HT-29 (cell line): ENCODE results near the gene WNK1. TPM values are rescaled to one million over a fixed set of nuclear protein-coding genes. Genes with fewer than 3 reads are reported as not detected.
"Not testable (repeated sequence)": the region's sequence is repeated elsewhere in the genome, so short reads cannot be mapped to it uniquely, and the experiment has no call there.

Experiments used
- DNase-seq: peaks from one replicate; pipeline ENCODE4 v3.0.0-alpha.2; 2015; ENCODE audit warnings: low spot score
- total RNA-seq: library from RNA; depleted of rRNA; stranded (reverse); fragments of >200 nt; shearing (Covaris generic); gene quantifications from 2 replicates; pipeline ENCODE4 v1.2.3, GENCODE V29; 2014

WNK1 gene
- total RNA-seq, 1 experiment from 2014 or later: 89.6 TPM

DNA sequence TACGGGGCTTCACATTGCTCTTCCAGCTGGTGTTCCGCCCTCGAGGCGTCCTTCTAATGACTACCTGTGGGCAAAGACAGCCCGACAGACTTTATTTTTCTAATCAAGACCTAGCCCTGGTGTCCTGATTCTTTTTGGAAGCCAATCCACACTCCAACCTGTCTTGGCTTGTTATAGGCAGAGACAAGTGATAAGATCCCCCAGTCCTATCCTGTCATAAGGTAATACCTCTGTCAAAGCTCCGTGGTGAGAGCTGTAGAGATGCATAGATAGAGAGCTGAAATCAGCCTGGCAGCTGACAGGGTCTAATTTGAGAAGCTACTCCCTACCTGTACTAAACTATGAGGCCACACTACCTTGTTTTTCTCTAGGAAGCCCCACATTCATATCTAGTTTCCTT, 11.5 kb upstream of the WNK1 start:
- DNase-seq: no peak

DNA sequence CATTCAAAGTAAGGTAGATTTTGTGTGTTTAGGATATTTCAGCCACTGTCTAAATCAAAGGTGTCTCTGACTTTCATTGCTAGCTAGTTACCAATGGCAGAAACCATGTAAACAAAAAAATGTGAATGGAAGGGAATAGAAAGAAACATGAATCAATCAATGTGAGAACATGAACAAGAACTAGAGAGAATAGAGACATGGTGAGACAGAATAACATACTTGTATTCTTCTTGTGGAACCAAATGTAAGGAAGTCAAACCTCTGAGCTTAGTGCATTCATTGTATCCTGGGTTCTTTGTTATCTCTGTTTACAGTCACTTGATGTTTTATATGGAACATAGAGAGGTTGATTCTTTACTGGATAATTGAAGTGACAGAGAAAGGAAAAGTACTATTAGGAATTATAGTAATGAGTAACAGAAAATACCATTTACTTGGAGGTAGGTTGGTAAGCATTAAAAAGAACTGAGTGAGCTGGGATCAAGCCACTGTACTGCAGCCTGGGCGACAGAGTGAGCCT, 2.6 kb upstream of the WNK1 start:
- DNase-seq: peak; percentile 2

DNA sequence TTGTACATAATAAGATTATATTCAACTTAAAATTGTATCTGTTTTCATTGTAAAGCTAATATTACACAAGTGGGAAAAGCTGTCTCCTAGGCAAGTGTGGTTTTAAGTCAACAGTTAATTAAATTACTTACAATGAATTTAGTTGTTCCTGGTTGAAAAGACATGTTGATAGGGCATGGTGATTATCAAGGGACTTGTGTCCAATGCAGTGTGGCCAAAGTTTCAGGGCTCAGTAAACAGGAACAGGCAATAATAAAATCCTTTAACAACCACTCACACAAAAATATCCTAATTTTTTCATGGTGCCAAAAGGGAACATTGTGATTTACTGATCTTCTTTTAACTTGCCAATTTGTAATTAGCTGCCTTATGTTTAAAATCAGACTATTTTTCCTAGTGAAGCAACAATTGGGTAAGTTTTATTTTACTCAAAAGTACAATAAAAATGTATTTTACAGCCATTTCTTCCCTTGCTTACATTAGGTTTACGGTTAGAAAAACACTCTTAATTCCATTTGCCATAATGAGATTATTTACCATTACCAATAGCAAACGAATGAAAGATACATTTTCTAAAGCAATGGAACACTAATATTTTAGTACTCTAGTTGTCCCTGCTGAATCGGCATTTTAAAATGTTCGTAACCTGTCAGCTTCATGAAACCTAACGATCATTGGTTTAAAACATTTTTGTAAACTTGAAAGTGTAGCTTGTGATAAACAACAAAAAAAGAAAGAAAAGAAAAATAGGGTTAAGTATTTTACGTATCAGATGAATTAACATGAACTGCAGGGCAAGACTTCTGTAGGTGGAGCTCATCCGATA, 1.8 kb upstream of the WNK1 start:
- peak; percentile 17 for DNase-seq

DNA sequence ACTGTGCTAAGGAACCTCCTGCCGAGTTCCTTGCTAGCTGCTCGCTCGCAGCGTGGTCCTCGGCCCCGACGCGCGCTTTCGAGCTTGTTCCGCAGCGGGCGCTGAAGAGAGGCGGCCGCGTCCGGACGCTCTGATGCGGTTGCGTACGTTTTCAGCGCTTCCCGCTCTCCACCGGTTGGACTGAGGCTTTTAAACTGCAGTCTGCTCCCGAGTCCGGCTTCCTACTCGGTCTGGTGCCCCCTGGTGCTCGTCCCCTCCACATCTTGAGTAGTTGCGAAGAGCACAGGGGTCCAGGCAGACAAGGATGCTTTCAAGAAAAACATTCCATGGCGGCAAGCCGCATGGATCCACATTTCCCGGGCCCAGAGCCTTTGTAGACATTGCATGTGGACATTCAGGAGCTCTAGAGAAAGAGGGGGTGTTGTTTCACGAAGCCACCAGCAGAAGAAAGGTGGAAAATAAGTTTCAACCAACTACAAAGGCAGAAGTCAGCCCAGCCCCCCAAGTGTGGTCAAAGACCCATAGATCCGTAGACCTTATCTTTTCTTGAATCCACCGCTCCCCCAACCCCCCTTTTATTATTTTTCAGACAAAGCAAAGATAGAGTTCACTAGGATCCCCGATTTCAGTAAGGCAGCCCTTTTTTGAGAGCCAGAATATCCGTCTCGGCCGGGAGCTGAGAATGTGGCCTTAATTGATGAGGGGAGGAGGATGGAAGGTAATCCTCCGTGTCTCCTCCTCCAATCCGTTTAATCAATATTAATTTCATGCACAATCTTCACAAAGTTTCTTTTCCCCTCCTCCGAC, 984 bp upstream of the WNK1 start:
- DNase-seq: peak; percentile 97

DNA sequence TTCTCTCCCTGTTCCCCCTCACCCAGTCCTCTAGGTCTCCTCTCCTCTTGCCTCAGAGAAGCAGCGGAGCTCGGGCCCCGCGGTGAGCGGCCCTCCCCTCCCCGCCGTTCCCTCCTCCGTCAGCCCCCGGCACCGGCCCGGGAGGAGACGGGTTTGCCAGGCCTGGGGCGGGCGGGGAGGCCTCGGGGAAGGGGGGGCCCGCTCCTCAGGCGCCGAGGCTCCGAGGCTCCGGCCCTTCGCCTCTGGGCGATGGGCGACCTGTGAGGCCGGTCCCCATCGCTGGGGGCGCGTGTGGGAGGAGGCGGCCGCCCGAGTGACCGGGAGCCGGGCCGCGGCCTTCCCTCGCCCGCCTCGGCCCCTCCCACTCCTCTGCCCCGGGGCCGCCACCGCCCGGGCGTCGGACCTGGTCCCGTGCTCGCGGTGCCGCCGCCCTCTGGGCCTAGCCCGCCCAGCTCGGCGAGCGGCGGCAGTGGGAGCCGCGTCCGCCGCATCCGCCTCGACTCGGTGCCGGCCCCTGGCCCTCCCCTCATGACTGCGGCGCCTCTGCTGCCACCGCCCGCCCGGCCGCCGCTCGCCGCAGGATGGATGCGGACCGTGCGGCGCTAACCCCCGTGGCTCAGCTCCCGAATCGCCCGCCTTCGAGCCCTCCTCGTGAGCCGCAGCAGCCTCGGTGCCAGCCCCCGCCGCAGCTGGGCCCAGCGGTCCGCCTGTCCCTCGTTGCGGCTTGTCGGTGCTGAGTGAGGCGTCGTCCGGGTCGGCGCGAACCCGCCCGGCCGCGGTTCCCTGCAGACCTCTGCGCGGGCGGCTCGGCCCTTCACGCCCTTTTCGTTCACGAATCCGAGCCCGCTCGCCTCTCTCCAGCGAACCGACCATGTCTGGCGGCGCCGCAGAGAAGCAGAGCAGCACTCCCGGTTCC, 574 bp downstream of the WNK1 start:
- peak; percentile 58 for DNase-seq

DNA sequence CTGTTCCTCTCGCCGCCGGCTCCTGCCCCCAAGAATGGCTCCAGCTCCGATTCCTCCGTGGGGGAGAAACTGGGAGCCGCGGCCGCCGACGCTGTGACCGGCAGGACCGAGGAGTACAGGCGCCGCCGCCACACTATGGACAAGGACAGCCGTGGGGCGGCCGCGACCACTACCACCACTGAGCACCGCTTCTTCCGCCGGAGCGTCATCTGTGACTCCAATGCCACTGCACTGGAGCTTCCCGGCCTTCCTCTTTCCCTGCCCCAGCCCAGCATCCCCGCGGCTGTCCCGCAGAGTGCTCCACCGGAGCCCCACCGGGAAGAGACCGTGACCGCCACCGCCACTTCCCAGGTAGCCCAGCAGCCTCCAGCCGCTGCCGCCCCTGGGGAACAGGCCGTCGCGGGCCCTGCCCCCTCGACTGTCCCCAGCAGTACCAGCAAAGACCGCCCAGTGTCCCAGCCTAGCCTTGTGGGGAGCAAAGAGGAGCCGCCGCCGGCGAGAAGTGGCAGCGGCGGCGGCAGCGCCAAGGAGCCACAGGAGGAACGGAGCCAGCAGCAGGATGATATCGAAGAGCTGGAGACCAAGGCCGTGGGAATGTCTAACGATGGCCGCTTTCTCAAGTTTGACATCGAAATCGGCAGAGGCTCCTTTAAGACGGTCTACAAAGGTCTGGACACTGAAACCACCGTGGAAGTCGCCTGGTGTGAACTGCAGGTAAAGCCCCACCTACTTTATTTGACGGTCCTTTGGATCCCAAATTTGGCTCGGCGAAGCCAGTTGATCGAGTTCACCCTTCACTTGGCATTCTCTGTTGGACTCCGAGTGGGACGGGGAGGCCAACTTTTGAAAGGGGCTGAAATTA, 1.5 kb downstream of the WNK1 start:
- peak; percentile 51 for DNase-seq

DNA sequence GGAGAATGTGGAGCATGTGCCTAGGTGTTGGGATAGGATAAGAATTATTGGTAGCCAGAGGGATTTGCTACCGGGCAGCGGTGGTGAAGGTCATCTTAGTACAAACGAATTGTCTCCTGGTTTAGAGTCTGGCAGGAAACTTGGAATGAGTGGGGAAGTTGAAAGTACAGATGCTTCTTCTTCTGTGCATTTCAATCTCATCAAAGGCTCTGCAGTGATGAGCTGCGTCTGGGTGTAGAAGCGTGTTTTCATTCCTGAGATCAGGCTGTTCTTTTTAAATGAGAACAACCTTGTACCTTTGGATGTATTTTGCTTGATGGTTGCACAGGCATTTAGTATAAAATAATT, 2.1 kb downstream of the WNK1 start:
- DNase-seq: no peak

DNA sequence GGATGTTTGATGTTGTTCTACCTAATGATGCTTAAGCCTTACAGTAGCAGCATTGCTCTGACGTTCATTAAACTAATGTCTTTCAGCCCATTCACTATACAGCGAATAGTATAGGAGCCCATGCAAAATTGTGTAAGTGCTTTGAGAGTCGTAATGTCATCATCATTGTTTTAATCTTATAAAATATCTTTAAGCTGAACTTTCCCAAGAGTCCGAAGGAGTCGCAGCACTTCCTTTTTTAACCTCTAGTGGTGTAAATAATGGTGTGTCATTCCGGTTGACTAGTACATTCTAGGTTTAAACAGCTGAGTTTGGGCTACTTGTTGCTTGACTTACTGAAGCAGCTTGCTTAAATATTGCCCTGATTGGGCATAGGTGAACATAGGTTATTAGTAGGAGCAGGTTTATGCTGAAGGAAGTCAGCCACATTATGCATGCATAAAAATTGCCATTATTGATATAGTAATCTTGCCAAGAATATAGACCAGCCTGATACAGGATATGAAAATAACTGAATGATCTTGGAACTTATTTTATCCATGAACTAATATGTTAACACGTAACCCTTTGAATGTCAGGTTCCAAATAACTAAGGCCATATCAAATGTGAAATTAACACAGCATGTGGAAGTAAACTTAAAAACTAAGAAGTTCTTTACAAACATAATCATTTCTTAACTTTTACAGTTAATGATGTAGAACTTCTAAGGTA, 2.6 kb downstream of the WNK1 start:
- DNase-seq: peak; percentile 65

DNA sequence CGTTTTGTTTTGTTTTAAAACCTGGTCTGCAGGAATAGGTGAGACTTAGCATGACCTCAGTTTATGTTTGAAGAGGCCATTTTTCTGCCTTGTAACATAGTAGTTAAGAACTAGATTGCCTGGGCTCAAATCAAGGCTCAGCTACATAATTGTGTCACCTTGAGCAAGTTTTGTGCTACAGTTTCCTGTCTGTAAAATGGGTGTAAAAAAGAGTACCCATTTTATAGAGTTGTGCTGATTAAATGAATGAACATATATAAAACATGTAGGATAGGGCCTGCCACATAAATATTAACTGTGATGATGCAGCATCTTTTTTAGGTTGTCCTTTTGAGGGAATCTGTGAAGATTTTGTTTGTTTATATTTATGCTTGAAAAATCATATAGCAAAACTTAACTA, 7.2 kb downstream of the WNK1 start:
- no peak for DNase-seq

DNA sequence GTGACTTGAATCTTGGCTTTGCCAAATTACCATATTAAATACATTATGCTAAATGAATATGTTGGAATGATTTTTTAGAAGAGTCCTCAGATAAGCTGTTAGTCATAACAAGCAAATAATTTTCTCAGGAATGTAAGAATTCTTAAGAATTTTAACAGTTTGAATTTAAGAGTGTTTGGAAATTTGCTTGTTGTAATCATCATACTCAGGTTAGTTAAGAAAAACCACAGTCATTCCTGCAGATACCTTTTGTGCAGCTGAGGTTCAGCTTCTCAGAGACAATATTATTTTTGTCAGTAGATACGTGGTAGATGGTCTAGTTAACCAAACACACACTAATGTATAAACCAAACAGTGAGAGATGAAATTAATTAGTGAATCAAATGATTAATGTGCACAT, 8.9 kb downstream of the WNK1 start:
- DNase-seq: no peak

DNA sequence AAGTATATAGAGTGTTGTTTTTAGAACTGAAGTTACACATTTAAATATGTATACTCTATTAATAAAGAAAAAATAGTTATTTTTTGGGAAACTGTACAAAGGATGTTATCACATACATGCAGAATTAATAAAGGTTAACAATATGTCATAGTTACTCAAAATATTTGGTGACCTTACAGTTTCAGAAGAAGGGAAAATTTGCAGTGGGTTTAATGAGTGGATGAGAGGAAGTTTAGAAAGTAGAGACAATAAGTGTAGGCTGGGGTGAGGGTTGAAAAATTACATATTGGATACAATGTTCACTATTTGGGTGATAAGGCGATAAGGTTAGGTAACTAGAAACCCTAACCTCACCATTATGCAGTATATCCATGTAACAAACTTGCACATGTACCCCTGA, 13.5 kb downstream of the WNK1 start:
- DNase-seq: no peak

DNA sequence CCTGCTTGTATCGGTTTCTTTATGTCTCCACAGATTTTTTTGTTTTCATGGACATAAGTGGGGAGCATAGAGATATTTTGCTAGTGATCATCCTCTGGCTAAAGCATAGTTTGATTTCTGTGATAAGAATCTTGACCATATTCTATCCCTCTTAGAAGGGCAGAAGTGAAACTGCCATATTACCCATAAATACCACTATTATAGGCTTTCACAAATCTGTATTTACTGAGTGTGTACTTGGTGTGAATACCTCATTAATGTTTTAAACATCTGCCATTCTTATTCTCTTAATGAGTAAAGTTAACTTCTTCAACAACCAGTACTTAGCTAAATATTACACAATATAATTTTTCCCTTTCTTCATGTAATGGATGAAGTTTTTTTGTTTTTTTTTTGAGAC, 16.1 kb downstream of the WNK1 start:
- DNase-seq: no peak

DNA sequence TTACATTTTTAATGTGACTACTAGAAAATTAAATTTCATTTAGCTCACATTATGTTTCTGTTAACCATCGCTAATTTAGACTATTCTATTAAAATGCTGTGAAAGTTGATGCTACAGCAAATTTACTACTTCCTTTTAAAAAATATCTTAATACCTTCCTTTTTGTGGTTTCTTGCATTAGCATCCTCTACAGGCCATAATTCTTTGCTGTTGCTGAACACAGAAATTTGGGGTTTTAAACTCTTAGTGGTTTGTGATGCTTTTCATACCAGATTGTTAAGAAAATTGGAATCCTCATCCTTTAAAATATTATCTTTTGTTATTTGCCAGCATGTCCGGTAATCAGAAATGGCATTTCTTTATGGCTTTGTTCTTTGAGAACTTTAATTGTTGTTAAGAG, 18.1 kb downstream of the WNK1 start:
- DNase-seq: no peak

DNA sequence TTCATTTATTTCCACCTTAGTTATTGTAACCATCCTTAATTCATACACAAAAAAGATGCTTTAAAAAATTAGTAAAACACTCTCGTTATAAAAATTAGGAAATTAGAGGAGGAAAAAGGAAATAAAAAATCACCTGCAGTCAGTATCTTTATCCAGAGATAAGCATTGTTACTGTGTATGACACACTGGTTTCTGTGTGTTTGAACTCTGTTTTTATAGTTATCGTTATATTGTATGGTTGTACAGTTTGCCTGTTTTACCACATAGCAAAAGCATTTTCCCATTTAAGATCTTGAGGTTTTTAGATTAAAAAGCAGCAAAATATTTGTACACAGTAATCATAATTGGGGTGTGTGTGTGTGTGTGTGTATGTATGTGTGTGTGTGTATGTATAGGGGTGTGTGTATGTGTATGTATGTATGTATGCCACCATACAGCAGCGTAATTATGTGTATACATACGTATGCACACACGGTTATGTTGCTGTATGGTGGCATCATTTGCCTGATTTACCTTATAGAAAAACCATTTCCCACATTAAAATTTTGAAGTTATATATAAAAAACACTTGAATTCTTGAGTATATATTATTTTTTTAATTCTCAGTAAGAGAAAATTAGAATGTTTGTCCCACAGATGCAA, 19.8 kb downstream of the WNK1 start:
- no peak for DNase-seq

DNA sequence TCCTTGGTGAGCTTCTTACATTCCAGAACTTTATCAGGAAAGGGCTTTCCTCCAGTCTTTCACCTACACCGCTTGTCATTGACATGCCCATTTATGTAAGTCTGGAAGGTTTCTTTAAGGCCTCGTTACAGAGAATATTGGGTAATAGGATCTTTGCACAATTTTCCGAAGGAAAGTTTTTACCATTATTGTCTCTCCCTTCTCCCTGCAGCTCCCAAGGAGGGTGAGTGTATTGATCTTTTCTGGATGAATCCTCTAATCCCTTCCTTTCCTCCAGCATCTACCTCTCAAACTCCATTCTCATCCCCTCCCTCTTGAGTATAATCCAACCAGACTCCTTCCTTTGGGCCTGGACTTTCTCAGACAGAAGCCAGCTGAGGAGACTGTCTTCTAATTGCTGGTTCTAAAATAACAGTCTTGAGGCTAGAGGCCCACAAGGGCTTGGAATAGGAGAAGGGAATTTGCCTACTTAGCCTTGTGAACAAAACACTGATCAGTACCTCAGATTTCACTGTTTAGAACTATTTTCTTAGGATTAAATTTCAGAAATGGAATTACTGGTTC, 21.8 kb downstream of the WNK1 start:
- DNase-seq: no peak

DNA sequence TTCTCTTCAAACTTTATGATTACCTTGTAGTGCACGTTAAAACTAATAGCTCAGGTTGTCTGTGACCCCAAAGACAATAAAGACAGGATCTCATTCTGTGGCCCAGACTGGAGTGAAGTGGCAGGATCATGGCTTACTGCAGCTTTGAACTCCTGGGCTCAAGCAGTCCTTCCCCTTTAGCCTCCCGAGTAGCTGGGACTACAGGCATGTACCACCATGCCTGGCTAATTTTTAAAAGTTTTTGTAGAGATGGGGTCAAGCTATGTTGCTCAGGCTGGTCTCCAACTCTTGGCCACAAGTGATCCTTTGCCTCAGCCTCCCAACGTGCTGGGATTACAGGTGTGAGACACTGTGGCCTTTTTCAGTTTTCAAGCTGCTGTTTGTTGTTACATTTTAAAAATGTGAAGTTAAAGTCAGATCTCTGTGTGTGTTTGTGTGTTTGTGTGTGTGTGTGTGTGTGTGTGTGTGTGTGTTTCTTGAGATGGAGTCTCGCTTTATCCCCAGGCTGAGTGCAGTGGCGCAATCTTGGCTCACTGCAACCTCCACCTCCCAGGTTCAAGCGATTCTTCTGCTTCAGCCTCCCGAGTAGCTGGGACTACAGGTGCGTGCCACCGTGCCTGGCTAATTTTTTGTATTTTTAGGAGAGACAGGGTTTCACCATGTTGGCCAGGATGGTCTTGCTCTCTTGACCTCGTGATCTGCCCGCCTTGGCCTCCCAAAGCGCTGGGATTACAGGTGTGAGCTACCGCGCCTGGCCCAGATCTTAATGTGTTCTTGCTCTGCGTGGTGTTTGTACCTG, 23.8 kb downstream of the WNK1 start:
- DNase-seq: not testable (repeated sequence)

DNA sequence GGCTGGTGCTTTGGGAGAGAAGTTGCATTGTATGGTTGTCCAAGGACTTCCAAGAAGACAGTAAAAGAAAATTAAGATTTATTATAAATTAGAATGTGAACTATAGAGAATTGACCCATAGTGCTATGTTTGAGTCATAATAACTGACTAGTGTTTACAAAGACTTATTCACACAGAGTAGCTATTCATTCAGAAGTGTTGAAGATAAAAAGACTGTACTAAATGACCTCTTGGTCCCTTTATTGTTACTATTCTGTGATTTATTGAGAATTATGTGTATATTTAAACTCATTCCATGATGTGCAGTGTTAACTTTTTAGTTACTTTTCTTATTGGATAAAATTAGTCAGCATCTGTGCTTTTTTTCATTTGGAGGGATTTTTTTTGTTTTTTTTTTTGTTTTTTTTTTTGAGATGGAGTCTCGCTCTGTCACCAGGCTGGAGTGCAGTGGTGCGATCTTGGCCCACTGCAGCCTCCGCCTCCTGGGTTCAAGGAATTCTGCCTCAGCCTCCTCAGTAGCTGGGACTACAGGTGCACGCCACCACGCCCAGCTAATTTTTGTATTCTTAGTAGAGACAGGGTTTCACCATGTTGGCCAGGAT, 24.5 kb downstream of the WNK1 start:
- not testable (repeated sequence) for DNase-seq

DNA sequence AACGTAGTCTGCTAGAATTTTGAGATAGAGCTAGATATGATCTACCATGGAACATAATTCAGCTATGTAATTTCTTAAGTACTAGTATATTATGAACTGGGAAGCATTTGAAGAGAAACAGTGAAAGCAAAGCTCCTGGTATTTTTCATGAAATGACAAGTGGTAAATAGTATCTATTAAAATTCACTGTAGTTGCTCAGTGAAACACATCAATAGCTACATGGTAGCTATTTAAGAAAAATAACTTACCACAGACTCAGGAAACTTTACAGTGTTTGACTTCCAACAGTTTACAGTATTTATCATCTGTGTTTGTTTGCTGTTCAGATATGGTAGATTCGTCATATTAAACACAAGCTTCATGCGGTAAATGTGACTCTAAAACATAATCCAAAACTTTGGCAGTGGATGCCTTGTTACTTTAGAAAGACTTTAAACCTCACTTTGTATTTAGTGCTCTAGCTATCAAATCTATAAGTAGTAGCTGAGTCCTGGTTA, 25.2 kb downstream of the WNK1 start:
- DNase-seq: no peak
